HL-60 (cell line): ENCODE data around the gene FDX2.

Experiments
- DNase-seq, 2 experiments: peaks; one replicate each; pipeline ENCODE4 v3.0.0-alpha.2; 2010 to 2020; ENCODE audit warnings: low read depth in 1 of 2, low spot score in 1 of 2
- H3K27ac ChIP-seq: fragments of 250-450 bp; sonication (Bioruptor Pico); replicated peaks from 2 replicates; pipeline ENCODE4 v1.5.1; 2020; ENCODE audit warnings: mild to moderate bottlenecking, moderate library complexity
- H3K27me3 ChIP-seq: fragments of 250-450 bp; sonication (Bioruptor Pico); 2 replicates; pipeline ENCODE4 v1.5.1; 2021; ENCODE audit warnings: mild to moderate bottlenecking, moderate library complexity; ENCODE audit not compliant: insufficient read depth, poor library complexity, severe bottlenecking
- H3K4me3 ChIP-seq: replicated peaks from 2 replicates; pipeline ENCODE4 v1.5.1; 2011; ENCODE audit warnings: mild to moderate bottlenecking, control low read depth, low read length; ENCODE audit not compliant: insufficient read depth
- GABPA ChIP-seq: IDR thresholded peaks from 2 replicates; pipeline ENCODE4 v1.6.1; 2012; ENCODE audit warnings: low read depth
- POLR2AphosphoS5 ChIP-seq: IDR thresholded peaks from 2 replicates; pipeline ENCODE4 v1.6.1; 2012; ENCODE audit warnings: low read depth
- SPI1 ChIP-seq: IDR thresholded peaks from 2 replicates; pipeline ENCODE4 v1.6.1; 2012; ENCODE audit warnings: low read depth, mild to moderate bottlenecking, borderline replicate concordance
- TF ChIP-seq, protein P1 (sequence below): IDR thresholded peaks from one replicate; pipeline ENCODE4 v1.5.1; 2011; ENCODE audit warnings: low read length, control low read depth, inconsistent platforms; ENCODE audit not compliant: insufficient read depth
- TF ChIP-seq, protein P2 (sequence below): IDR thresholded peaks from 2 replicates; pipeline ENCODE4 v1.6.1; 2012; ENCODE audit warnings: low read depth; ENCODE audit not compliant: insufficient replicate concordance

FDX2 gene

GRCh38 chr19:10362259-10362658 lies 46.4 kb upstream of the FDX2 start:
- H3K4me3 ChIP-seq: no peak overlapping the region
- no peak for TF ChIP-seq SPI1
- TF ChIP-seq, protein P1, sequence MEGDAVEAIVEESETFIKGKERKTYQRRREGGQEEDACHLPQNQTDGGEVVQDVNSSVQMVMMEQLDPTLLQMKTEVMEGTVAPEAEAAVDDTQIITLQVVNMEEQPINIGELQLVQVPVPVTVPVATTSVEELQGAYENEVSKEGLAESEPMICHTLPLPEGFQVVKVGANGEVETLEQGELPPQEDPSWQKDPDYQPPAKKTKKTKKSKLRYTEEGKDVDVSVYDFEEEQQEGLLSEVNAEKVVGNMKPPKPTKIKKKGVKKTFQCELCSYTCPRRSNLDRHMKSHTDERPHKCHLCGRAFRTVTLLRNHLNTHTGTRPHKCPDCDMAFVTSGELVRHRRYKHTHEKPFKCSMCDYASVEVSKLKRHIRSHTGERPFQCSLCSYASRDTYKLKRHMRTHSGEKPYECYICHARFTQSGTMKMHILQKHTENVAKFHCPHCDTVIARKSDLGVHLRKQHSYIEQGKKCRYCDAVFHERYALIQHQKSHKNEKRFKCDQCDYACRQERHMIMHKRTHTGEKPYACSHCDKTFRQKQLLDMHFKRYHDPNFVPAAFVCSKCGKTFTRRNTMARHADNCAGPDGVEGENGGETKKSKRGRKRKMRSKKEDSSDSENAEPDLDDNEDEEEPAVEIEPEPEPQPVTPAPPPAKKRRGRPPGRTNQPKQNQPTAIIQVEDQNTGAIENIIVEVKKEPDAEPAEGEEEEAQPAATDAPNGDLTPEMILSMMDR: no peak
- TF ChIP-seq GABPA: no peak
- TF ChIP-seq, protein P2, sequence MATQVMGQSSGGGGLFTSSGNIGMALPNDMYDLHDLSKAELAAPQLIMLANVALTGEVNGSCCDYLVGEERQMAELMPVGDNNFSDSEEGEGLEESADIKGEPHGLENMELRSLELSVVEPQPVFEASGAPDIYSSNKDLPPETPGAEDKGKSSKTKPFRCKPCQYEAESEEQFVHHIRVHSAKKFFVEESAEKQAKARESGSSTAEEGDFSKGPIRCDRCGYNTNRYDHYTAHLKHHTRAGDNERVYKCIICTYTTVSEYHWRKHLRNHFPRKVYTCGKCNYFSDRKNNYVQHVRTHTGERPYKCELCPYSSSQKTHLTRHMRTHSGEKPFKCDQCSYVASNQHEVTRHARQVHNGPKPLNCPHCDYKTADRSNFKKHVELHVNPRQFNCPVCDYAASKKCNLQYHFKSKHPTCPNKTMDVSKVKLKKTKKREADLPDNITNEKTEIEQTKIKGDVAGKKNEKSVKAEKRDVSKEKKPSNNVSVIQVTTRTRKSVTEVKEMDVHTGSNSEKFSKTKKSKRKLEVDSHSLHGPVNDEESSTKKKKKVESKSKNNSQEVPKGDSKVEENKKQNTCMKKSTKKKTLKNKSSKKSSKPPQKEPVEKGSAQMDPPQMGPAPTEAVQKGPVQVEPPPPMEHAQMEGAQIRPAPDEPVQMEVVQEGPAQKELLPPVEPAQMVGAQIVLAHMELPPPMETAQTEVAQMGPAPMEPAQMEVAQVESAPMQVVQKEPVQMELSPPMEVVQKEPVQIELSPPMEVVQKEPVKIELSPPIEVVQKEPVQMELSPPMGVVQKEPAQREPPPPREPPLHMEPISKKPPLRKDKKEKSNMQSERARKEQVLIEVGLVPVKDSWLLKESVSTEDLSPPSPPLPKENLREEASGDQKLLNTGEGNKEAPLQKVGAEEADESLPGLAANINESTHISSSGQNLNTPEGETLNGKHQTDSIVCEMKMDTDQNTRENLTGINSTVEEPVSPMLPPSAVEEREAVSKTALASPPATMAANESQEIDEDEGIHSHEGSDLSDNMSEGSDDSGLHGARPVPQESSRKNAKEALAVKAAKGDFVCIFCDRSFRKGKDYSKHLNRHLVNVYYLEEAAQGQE: no peak
- TF ChIP-seq POLR2AphosphoS5: no peak
- no peaks in the 10 kb centered on the region for H3K27me3 ChIP-seq
- DNase-seq: no peak
- H3K27ac ChIP-seq: no peak overlapping the region

DNA sequence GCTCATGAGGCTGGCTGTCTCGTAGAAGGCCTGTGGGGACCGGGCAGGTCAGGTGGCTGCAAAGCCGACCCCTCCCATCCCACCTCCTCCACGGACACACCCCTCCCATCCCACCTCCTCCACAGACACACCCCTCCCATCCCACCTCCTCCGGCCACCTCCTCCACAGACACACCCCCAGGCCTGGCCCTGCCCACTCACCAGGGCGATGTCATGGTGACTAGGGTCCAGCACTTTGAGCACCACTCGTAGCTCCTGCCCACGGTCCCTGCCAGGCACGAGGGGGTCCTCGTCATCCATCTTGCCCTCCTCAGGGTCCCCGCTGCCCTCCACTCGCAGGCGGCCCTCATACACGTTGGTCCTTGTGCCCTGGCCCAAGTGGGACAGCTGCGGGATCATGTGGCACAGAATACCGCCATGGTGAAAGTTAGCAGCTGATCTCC lies 45.8 kb upstream of the FDX2 start:
- no peak overlapping the region for H3K27ac ChIP-seq
- no peak for DNase-seq
- H3K27me3 ChIP-seq: no peaks in the 10 kb centered on the region
- TF ChIP-seq, protein P1: no peak
- TF ChIP-seq SPI1 (no peak), POLR2AphosphoS5 (no peak), GABPA (no peak)
- TF ChIP-seq, protein P2: no peak
- H3K4me3 ChIP-seq: no peak overlapping the region

DNA sequence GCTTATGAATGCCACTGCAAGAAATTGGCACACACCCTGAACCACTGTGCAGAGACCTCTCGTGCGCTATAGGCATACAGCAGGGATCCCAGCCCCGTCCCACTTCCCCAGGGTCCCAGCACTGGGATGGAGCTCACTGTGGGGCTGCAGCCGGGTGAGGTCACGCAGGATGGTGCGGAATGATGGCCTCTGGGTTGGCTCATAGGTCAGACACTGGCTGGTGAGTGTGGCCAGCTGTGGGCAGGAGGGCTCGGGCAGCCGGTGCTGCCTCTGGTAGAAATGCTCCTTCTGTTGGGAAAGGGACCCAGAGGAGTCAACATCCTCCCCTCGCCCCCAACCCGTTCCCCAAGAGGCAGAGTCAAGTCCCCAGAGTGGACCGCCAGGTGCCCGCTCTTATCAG lies 40.6 kb upstream of the FDX2 start:
- TF ChIP-seq SPI1: no peak
- TF ChIP-seq GABPA: no peak
- TF ChIP-seq, protein P2: no peak
- DNase-seq: no peak
- Histone ChIP-seq H3K4me3 (no peak overlapping the region), H3K27me3 (no peaks in the 10 kb centered on the region), H3K27ac (no peak overlapping the region)

DNA sequence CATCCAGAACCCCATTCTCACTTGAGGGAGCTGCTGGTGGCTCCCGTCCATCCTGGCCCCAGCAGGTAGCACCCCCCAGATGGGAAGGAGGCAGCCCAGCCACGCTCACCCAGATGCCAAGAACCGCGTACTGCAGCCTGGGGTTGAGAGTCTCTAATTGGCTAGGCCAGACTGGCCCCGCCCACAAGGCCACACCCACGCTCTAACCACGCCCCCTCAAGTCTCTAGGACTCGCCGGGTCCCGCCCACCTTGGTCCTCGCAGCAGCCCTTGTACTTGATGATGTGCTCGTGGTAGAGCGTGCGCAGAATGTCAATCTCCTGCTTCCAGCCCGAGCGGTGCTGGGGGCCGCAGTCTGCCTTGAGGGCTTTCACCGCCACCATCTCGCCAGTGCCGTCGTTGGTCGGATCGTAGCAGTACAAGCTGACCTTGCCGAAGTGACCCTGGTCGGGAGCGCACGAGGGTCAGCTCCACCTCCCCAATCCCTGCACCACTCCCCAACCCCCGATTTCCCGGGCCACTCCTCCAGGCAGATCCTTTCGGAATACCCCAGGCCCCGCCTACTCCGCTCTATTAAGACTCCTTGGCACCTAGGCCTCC lies 38.1 kb upstream of the FDX2 start:
- Histone ChIP-seq H3K27me3 (no peaks in the 10 kb centered on the region), H3K27ac (no peak overlapping the region), H3K4me3 (no peak overlapping the region)
- no peak for DNase-seq
- TF ChIP-seq, protein P1: no peak
- TF ChIP-seq GABPA (no peak), POLR2AphosphoS5 (no peak)
